OCI-LY1 (cell line): ENCODE data around the gene SCFD1.
"Not testable (repeated sequence)": the region's sequence is repeated elsewhere in the genome, so short reads cannot be mapped to it uniquely, and the experiment has no call there.

Source experiments
- H2AFZ ChIP-seq: fragments of 200-600 bp; sonication (generic), shearing (Covaris generic); 2 replicates; pipeline ENCODE4 v1.6.0; 2014; ENCODE audit warnings: antibody characterized with exemption, mild to moderate bottlenecking, low read length
- H3F3A ChIP-seq: fragments of 200-600 bp; sonication (generic), shearing (Covaris generic); 2 replicates; pipeline ENCODE4 v1.6.0; 2014; ENCODE audit warnings: mild to moderate bottlenecking, antibody characterized with exemption, low read length, moderate library complexity; ENCODE audit not compliant: insufficient read depth
- H3K27ac ChIP-seq: fragments of 200-600 bp; sonication (generic); 2 replicates; pipeline ENCODE4 v1.5.1; 2014; ENCODE audit warnings: low read length, mixed run types, mild to moderate bottlenecking, low read depth; ENCODE audit not compliant: poor library complexity, severe bottlenecking
- H3K27me3 ChIP-seq: fragments of 200-600 bp; sonication (generic); 2 replicates; pipeline ENCODE4 v1.6.0; 2014; ENCODE audit warnings: antibody characterized with exemption, mild to moderate bottlenecking, low read length, moderate library complexity; ENCODE audit not compliant: insufficient read depth
- H3K36me3 ChIP-seq: fragments of 200-600 bp; sonication (generic); 2 replicates; pipeline ENCODE4 v1.6.1; 2014; ENCODE audit warnings: mild to moderate bottlenecking, antibody characterized with exemption, low read length, moderate library complexity, mixed read lengths; ENCODE audit not compliant: insufficient read depth
- H3K4me1 ChIP-seq: fragments of 200-600 bp; sonication (generic); 2 replicates; pipeline ENCODE4 v1.5.1; 2014; ENCODE audit warnings: mild to moderate bottlenecking, low read length, moderate library complexity; ENCODE audit not compliant: insufficient read depth, severe bottlenecking
- H3K4me2 ChIP-seq: fragments of 200-600 bp; sonication (generic), shearing (Covaris generic); 2 replicates; pipeline ENCODE4 v1.6.1; 2014; ENCODE audit warnings: low read length
- H3K4me3 ChIP-seq: fragments of 200-600 bp; sonication (generic); 2 replicates; pipeline ENCODE4 v1.5.1; 2014; ENCODE audit warnings: low read length, low read depth, mild to moderate bottlenecking, mixed read lengths; ENCODE audit not compliant: poor library complexity, severe bottlenecking
- H3K79me2 ChIP-seq: fragments of 200-600 bp; shearing (Covaris generic); 2 replicates; pipeline ENCODE4 v1.6.1; 2016; ENCODE audit warnings: mixed run types, low read length, mixed read lengths; ENCODE audit not compliant: insufficient read depth
- H3K9ac ChIP-seq: fragments of 200-600 bp; sonication (generic), shearing (Covaris generic); 2 replicates; pipeline ENCODE4 v1.6.1; 2014; ENCODE audit warnings: mild to moderate bottlenecking, low read length, mixed read lengths
- H3K9me2 ChIP-seq: fragments of 200-600 bp; sonication (generic), shearing (Covaris generic); 2 replicates; pipeline ENCODE4 v1.6.1; 2014; ENCODE audit warnings: low read depth, mild to moderate bottlenecking, low read length, mixed read lengths
- H3K9me3 ChIP-seq: fragments of 200-600 bp; shearing (Covaris generic); 2 replicates; pipeline ENCODE4 v1.6.1; 2014; ENCODE audit warnings: low read length, mixed read lengths
- H4K20me1 ChIP-seq: fragments of 200-600 bp; sonication (generic), shearing (Covaris generic); 2 replicates; pipeline ENCODE4 v1.6.0; 2016; ENCODE audit warnings: mild to moderate bottlenecking, low read length; ENCODE audit not compliant: insufficient read depth
- EZH2 ChIP-seq: fragments of 200-600 bp; sonication (generic), shearing (Covaris generic); IDR thresholded peaks from 2 replicates; pipeline ENCODE4 v1.8.0; 2017; ENCODE audit warnings: borderline replicate concordance, mixed run types, mild to moderate bottlenecking, antibody characterized with exemption, low read length, moderate library complexity, mixed read lengths
- TF ChIP-seq, protein P1 (sequence below): fragments of 200-600 bp; sonication (generic), shearing (Covaris generic); IDR thresholded peaks from 2 replicates; pipeline ENCODE4 v1.5.1; 2017; ENCODE audit warnings: mild to moderate bottlenecking, antibody characterized with exemption, low read length, moderate library complexity, mixed read lengths

Gene SCFD1

DNA sequence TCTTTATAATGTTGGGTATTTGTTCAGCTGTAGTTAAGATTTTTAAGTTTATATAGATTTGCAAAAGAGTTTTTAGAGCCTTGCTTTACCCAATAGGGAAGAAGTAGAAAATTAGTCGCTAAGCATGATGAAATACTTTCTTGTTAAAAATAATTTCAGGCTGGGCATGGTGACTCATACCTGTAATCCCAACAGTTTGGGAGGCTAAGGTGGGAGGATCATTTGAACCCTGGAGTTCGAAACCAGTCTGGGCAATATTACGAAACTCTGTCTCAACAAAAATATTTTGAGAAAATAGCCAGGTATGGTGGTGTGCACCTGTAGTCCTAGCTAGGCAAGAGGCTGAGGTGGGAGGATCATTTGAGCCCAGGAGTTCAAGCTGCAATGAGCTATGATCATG is 18.7 kb upstream of the SCFD1 start:
- H3K36me3 ChIP-seq = peaks cover 86% of the 10 kb centered on the region
- H3K9me3 ChIP-seq = no peaks in the 10 kb centered on the region
- H2AFZ ChIP-seq = no peak overlapping the region

DNA sequence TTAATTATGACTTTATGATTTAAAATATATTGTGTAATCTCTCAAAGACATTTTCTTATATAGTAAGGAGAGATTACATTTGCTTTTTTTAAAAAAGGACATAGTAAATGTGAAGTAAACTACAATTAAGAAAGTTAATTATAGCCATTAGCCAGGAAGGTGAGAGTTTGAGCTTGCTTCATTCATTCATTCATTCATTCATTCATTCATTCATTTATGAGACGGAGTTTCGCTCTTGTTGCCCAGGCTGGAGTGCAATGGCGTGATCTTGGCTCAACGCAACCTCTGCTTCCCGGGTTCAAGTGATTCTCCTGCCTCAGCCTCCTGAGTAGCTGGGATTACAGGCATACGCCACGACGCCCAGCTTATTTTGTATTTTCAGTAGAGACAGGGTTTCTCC is 17.4 kb upstream of the SCFD1 start:
- H3K36me3 ChIP-seq = peaks cover 86% of the 10 kb centered on the region
- H3K4me1 ChIP-seq, H3K4me3 ChIP-seq, H4K20me1 ChIP-seq, H3K9me3 ChIP-seq, H3K9ac ChIP-seq, H2AFZ ChIP-seq, H3K27ac ChIP-seq, H3F3A ChIP-seq, H3K79me2 ChIP-seq, H3K27me3 ChIP-seq, H3K4me2 ChIP-seq, H3K9me2 ChIP-seq: not testable (repeated sequence)

More for the DNA sequence above, 18.7 kb upstream of the SCFD1 start:
- no peak overlapping the region for H3K27ac ChIP-seq
- H3K9ac ChIP-seq = no peak overlapping the region
- no peaks in the 10 kb centered on the region for H3K4me1 ChIP-seq
- no peaks in the 10 kb centered on the region for H4K20me1 ChIP-seq
- no peaks in the 10 kb centered on the region for H3K9me2 ChIP-seq
- no peak overlapping the region for H3K4me3 ChIP-seq
- no peaks in the 10 kb centered on the region for H3K27me3 ChIP-seq
- no peak overlapping the region for H3K4me2 ChIP-seq
- TF ChIP-seq, protein P1, sequence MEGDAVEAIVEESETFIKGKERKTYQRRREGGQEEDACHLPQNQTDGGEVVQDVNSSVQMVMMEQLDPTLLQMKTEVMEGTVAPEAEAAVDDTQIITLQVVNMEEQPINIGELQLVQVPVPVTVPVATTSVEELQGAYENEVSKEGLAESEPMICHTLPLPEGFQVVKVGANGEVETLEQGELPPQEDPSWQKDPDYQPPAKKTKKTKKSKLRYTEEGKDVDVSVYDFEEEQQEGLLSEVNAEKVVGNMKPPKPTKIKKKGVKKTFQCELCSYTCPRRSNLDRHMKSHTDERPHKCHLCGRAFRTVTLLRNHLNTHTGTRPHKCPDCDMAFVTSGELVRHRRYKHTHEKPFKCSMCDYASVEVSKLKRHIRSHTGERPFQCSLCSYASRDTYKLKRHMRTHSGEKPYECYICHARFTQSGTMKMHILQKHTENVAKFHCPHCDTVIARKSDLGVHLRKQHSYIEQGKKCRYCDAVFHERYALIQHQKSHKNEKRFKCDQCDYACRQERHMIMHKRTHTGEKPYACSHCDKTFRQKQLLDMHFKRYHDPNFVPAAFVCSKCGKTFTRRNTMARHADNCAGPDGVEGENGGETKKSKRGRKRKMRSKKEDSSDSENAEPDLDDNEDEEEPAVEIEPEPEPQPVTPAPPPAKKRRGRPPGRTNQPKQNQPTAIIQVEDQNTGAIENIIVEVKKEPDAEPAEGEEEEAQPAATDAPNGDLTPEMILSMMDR = no peak
- TF ChIP-seq EZH2 = no peak
- no peaks in the 10 kb centered on the region for H3K79me2 ChIP-seq
- no peaks in the 10 kb centered on the region for H3F3A ChIP-seq

DNA sequence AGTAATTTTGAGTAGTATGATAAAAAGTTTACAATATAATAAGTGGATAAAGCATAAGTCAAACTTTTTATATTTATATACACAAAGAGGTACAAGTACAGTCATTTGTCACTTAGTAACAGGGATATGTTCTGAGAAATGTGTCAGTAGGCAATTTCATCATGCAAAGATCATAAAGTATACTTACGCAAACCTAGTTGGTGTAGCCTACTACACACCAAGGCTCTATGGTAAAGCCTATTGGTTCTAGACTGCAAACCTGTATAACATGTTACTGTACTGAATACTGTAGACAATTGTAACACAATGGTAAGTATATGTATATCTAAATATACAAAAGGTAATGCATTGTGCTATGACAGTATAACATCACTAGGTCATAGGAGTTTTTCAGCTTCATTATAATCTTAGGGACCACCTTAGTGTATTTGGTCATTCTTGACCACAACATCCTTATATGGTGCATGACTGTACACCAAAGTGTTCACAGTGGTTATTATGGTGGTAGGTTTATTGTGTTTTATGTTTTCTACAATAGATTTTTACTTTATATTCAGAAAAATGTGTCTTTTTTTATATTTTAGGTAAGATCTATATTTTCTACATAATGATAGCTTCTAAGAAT is 14.9 kb upstream of the SCFD1 start:
- no peaks in the 10 kb centered on the region for H3K27me3 ChIP-seq
- no peak overlapping the region for H3K9ac ChIP-seq
- no peak overlapping the region for H3K4me2 ChIP-seq
- H3F3A ChIP-seq = no peaks in the 10 kb centered on the region
- H3K79me2 ChIP-seq = no peaks in the 10 kb centered on the region
- H3K27ac ChIP-seq = no peak overlapping the region
- H2AFZ ChIP-seq = no peak overlapping the region
- H3K4me1 ChIP-seq = peaks cover 6% of the 10 kb centered on the region
- peaks cover 77% of the 10 kb centered on the region for H3K36me3 ChIP-seq
- H4K20me1 ChIP-seq = no peaks in the 10 kb centered on the region
- H3K9me3 ChIP-seq = no peaks in the 10 kb centered on the region
- H3K9me2 ChIP-seq = no peaks in the 10 kb centered on the region
- H3K4me3 ChIP-seq = no peak overlapping the region
- no peak for TF ChIP-seq EZH2

DNA sequence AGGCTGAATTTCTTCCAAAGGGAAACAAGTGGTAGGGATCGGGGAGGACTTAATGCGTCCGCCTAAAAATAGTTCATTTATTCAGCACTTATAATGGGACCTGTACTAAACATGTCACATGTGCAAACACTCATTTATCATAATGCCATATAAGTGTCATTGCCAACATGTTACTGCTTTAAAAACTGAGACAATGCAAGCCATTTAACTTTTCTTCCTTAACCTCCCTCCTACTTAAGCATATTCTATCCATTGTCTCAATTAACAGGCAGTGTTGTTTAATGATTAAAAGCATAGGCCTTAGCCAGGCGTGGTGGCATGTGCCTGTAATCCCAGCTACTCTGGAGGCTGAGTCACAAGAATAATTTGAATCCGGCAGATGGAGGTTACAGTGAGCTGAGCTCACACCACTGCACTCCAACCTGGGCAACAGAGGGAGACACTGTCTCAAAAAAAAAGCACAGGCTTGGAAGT is 13.5 kb upstream of the SCFD1 start:
- no peaks in the 10 kb centered on the region for H3K9me2 ChIP-seq
- H3K9me3 ChIP-seq = no peaks in the 10 kb centered on the region
- no peak overlapping the region for H3K4me2 ChIP-seq
- no peaks in the 10 kb centered on the region for H3K27me3 ChIP-seq
- no peak overlapping the region for H3K4me3 ChIP-seq
- no peak overlapping the region for H3K9ac ChIP-seq
- no peaks in the 10 kb centered on the region for H3K79me2 ChIP-seq
- peaks cover 6% of the 10 kb centered on the region for H3K4me1 ChIP-seq
- H3F3A ChIP-seq = no peaks in the 10 kb centered on the region
- H2AFZ ChIP-seq = no peak overlapping the region
- TF ChIP-seq, protein P1 = no peak
- TF ChIP-seq EZH2 = no peak
- peaks cover 68% of the 10 kb centered on the region for H3K36me3 ChIP-seq
- no peak overlapping the region for H3K27ac ChIP-seq
- H4K20me1 ChIP-seq = no peaks in the 10 kb centered on the region
